Spleen (tissue), 7 donors: Measurements from ENCODE around the gene ZNF26.

ENCODE experiments used
- POLR2A ChIP-seq, 3 donors: fragments of 450-650 bp; IDR thresholded peaks; one replicate each; pipeline ENCODE4 v1.5.1; 2017; ENCODE audit warnings: antibody characterized with exemption in 3 of 3, mild to moderate bottlenecking in 1 of 3
- POLR2AphosphoS5 ChIP-seq, 3 donors: sonication (generic); formaldehyde crosslinking; IDR thresholded peaks; one replicate each; pipeline ENCODE4 v1.5.1; 2017; ENCODE audit warnings: antibody characterized with exemption in 3 of 3
- TF ChIP-seq, protein P1 (sequence below), 11 experiments: fragments of 200-600 bp in 7 of 11; fragments of 450-650 bp in 4 of 11; sonication (generic) in 4 of 11; IDR thresholded peaks in 8 of 11; conservative IDR thresholded peaks in 3 of 11; 1 replicate in 7 of 11; 2 replicates in 4 of 11; pipeline versions ENCODE4 v1.4.0 to v1.8.0; 2016 to 2021; ENCODE audit warnings: antibody characterized with exemption in 11 of 11, inconsistent platforms in 4 of 11, mild to moderate bottlenecking in 1 of 11
- donor health status: DM: no; HTN: no; CAD: no; lungs with moderate emphysema.
- donor health status: DM: no; HTN: no; CAD: no.
- donor health status: DM: no; HTN: no; CAD: no.

- TF ChIP-seq, protein P1, sequence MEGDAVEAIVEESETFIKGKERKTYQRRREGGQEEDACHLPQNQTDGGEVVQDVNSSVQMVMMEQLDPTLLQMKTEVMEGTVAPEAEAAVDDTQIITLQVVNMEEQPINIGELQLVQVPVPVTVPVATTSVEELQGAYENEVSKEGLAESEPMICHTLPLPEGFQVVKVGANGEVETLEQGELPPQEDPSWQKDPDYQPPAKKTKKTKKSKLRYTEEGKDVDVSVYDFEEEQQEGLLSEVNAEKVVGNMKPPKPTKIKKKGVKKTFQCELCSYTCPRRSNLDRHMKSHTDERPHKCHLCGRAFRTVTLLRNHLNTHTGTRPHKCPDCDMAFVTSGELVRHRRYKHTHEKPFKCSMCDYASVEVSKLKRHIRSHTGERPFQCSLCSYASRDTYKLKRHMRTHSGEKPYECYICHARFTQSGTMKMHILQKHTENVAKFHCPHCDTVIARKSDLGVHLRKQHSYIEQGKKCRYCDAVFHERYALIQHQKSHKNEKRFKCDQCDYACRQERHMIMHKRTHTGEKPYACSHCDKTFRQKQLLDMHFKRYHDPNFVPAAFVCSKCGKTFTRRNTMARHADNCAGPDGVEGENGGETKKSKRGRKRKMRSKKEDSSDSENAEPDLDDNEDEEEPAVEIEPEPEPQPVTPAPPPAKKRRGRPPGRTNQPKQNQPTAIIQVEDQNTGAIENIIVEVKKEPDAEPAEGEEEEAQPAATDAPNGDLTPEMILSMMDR (IDR thresholded peaks at IDR 0.05 in 8 of 11, conservative IDR thresholded peaks at IDR 0.05 in 3 of 11), result no peak
- TF ChIP-seq POLR2A (IDR thresholded peaks at IDR 0.05), result no peak
- no peak for TF ChIP-seq POLR2AphosphoS5 (IDR thresholded peaks at IDR 0.05)
Measured at GRCh38 chr12:133057446-133057845, 71.3 kb downstream of the ZNF26 start.
